ENCODE data around the gene ZBTB16.
A peak's percentile ranks its signal among the peaks of the same experiment; 100 is the strongest.

ZBTB16 gene

GRCh38 chr11:114207096-114207495 lies 147.6 kb downstream of the ZBTB16 start:
- no peak overlapping the region for H3K4me3 ChIP-seq (replicated peaks; ENCODE audit: insufficient read depth, low read length)
- no peaks in the 10 kb centered on the region for H3K27me3 ChIP-seq (ENCODE audit: insufficient read depth, poor library complexity, severe bottlenecking)
- no peak for TF ChIP-seq POLR2AphosphoS5 (IDR thresholded peaks at IDR 0.05; ENCODE audit: low read depth)
- TF ChIP-seq, protein P1, sequence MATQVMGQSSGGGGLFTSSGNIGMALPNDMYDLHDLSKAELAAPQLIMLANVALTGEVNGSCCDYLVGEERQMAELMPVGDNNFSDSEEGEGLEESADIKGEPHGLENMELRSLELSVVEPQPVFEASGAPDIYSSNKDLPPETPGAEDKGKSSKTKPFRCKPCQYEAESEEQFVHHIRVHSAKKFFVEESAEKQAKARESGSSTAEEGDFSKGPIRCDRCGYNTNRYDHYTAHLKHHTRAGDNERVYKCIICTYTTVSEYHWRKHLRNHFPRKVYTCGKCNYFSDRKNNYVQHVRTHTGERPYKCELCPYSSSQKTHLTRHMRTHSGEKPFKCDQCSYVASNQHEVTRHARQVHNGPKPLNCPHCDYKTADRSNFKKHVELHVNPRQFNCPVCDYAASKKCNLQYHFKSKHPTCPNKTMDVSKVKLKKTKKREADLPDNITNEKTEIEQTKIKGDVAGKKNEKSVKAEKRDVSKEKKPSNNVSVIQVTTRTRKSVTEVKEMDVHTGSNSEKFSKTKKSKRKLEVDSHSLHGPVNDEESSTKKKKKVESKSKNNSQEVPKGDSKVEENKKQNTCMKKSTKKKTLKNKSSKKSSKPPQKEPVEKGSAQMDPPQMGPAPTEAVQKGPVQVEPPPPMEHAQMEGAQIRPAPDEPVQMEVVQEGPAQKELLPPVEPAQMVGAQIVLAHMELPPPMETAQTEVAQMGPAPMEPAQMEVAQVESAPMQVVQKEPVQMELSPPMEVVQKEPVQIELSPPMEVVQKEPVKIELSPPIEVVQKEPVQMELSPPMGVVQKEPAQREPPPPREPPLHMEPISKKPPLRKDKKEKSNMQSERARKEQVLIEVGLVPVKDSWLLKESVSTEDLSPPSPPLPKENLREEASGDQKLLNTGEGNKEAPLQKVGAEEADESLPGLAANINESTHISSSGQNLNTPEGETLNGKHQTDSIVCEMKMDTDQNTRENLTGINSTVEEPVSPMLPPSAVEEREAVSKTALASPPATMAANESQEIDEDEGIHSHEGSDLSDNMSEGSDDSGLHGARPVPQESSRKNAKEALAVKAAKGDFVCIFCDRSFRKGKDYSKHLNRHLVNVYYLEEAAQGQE (IDR thresholded peaks at IDR 0.05; ENCODE audit: insufficient replicate concordance, low read depth): no peak
- no peak overlapping the region for H3K27ac ChIP-seq (replicated peaks)
- DNase-seq (ENCODE audit: low read depth in 1 of 2, low spot score in 1 of 2): no peak

DNA sequence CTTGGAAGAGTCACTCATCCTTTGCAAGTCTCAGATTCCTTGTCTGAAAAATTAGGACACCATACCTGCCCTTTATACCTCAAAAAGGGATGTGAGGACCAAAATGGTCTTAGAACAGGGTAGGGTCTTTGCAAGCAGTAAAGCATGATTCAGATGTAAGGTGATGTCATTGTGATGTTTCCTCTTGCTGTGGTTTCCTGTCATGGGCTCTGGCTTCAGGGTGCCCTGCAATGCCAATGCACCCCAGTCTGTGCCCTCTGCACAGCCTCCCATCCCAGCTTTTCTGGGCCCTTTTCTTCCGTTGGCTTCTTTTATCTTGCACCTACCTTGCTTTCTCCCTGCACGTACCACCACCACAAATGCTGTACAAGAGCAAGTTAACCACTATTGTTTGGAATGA lies 148.9 kb downstream of the ZBTB16 start:
- TF ChIP-seq CTCF (IDR thresholded peaks at IDR 0.05; ENCODE audit: insufficient read depth, low read length): no peak
- TF ChIP-seq SPI1 (IDR thresholded peaks at IDR 0.05; ENCODE audit: borderline replicate concordance, low read depth): no peak
- TF ChIP-seq, protein P1 (IDR thresholded peaks at IDR 0.05; ENCODE audit: insufficient replicate concordance, low read depth): no peak
- TF ChIP-seq GABPA (IDR thresholded peaks at IDR 0.05; ENCODE audit: low read depth): no peak
- peak in 1 of 2 experiments; percentile 14 for DNase-seq (ENCODE audit: low read depth in 1 of 2, low spot score in 1 of 2)
- Histone ChIP-seq H3K4me3 (replicated peaks; ENCODE audit: insufficient read depth, low read length) (no peak overlapping the region), H3K27ac (replicated peaks) (no peak overlapping the region), H3K27me3 (ENCODE audit: insufficient read depth, poor library complexity, severe bottlenecking) (no peaks in the 10 kb centered on the region)

DNA sequence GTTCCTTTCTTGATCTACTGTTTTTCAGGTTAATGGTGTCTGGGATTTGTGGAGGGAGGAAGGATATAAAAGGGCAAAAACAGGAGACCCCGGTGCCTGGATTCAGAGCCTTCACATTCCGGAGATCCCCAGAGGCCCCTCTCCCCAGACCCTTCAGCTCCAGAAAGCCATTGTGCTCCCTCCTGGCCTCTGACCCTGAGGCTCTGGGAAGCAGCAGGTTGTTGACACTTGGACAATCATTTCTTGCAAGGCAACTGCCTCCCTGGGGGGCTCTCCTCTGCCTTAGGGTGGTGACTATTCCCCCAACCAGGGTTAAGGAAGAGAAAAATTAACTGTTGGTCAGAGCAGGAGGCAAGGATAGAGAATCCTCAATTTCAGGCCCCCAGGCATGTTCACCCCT lies 149.8 kb downstream of the ZBTB16 start:
- H3K4me3 ChIP-seq (replicated peaks; ENCODE audit: insufficient read depth, low read length): no peak overlapping the region
- TF ChIP-seq GABPA (IDR thresholded peaks at IDR 0.05; ENCODE audit: low read depth) (no peak), CTCF (IDR thresholded peaks at IDR 0.05; ENCODE audit: insufficient read depth, low read length) (no peak), POLR2AphosphoS5 (IDR thresholded peaks at IDR 0.05; ENCODE audit: low read depth) (no peak), SPI1 (IDR thresholded peaks at IDR 0.05; ENCODE audit: borderline replicate concordance, low read depth) (no peak)
- TF ChIP-seq, protein P1 (IDR thresholded peaks at IDR 0.05; ENCODE audit: insufficient replicate concordance, low read depth): no peak
- no peaks in the 10 kb centered on the region for H3K27me3 ChIP-seq (ENCODE audit: insufficient read depth, poor library complexity, severe bottlenecking)
- no peak for DNase-seq (ENCODE audit: low read depth in 1 of 2, low spot score in 1 of 2)
- H3K27ac ChIP-seq (replicated peaks): no peak overlapping the region

GRCh38 chr11:114209904-114210303 lies 150.4 kb downstream of the ZBTB16 start:
- H3K27me3 ChIP-seq (ENCODE audit: insufficient read depth, poor library complexity, severe bottlenecking): no peaks in the 10 kb centered on the region
- no peak overlapping the region for H3K4me3 ChIP-seq (replicated peaks; ENCODE audit: insufficient read depth, low read length)
- H3K27ac ChIP-seq (replicated peaks): no peak overlapping the region
- TF ChIP-seq GABPA (IDR thresholded peaks at IDR 0.05; ENCODE audit: low read depth) (no peak), CTCF (IDR thresholded peaks at IDR 0.05; ENCODE audit: insufficient read depth, low read length) (no peak), SPI1 (IDR thresholded peaks at IDR 0.05; ENCODE audit: borderline replicate concordance, low read depth) (no peak), POLR2AphosphoS5 (IDR thresholded peaks at IDR 0.05; ENCODE audit: low read depth) (no peak)
- TF ChIP-seq, protein P1 (IDR thresholded peaks at IDR 0.05; ENCODE audit: insufficient replicate concordance, low read depth): no peak
- DNase-seq (ENCODE audit: low read depth in 1 of 2, low spot score in 1 of 2): no peak

All from HL-60 (cell line).